Measurements from ENCODE around the gene GABRP.

GABRP gene

DNA sequence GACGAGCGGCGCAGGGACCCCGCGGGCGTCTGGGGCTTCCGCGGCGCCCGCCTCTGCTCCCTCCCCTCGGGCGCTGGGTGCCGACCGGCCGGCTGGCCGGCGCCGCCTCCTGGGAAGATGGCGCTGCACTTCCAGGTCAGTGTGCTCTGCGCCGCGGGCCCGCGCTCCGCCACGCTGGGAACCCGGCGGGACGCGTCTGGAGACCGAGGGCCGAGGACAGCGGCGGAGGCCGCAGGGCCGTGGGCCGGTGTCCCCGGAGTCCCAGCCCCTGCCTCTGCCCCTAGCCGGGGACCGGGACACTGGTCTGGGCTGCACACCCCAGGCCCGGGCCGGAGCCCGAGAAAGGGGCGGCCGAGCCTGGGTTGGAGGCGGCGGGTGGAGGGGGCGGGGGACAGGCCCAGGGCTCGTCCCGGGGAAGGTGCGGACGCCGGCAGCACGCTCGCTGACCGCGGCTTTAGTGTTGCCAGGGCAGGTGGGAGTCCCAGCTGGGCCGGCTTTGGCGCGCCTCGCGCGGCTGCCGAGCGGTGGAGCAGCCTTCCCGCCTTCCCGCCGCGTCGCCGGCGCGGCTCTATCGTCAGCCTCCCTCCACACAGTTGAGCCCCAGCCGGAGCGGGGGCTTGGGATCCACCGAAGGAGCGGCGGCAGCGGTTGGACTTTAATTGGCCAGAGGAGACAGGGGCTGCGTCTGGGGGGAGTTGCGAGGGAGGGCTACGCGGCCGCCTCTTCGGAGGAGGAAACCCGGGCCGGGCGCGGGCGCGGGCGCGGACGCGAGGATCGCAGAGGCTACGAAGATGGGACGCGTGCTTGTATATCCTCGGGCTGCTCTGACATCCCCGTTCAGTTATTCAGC lies 78.6 kb downstream of the GABRP start, which contains the start of gene RANBP17:
RANBP17 (plus strand) TSS at position 102 of the 850 bp plus-strand sequence.
- no peak for DNase-seq (ENCODE audit: low read depth)

GRCh38 chr5:170863646-170864045 lies 80.1 kb downstream of the GABRP start:
- no peak for DNase-seq (ENCODE audit: low read depth)
